Measurements from ENCODE around the gene ARL14EPL. TPM values are rescaled to one million over a fixed set of nuclear protein-coding genes. Genes with fewer than 3 reads are reported as not detected.

The ARL14EPL gene
- total RNA-seq, 4 donors from 2014 or later: not detected

DNA sequence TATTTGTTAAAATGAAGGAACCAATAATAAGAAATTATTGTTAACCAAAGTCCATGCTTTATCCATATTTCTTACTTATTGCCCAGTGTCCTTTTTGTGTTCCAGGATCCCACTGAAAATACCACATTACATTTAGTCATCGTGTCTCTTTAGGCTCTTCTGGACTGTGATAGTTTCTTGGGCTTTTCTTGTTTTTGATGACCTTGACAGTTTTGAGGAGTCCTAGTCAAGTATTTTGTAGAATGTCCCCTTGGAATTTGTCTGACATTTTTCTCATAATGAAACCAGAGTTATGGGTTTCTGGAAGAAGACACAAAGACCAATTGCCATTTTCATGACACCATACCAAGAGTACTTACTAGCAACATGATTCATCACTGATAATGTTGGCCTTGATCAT lies 38.9 kb downstream of the ARL14EPL start:
- WGBS, 2 donors: 86 to 91% methylated on average over 1 of the region's 1 CpG
- DNase-seq (ENCODE audit: low spot score in 2 of 2): no peak
- TF ChIP-seq, protein P1, sequence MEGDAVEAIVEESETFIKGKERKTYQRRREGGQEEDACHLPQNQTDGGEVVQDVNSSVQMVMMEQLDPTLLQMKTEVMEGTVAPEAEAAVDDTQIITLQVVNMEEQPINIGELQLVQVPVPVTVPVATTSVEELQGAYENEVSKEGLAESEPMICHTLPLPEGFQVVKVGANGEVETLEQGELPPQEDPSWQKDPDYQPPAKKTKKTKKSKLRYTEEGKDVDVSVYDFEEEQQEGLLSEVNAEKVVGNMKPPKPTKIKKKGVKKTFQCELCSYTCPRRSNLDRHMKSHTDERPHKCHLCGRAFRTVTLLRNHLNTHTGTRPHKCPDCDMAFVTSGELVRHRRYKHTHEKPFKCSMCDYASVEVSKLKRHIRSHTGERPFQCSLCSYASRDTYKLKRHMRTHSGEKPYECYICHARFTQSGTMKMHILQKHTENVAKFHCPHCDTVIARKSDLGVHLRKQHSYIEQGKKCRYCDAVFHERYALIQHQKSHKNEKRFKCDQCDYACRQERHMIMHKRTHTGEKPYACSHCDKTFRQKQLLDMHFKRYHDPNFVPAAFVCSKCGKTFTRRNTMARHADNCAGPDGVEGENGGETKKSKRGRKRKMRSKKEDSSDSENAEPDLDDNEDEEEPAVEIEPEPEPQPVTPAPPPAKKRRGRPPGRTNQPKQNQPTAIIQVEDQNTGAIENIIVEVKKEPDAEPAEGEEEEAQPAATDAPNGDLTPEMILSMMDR (IDR thresholded peaks at IDR 0.05): no peak
- no peak for TF ChIP-seq POLR2A (IDR thresholded peaks at IDR 0.05)
- intact Hi-C loops (cut with DNase I; ENCODE audit: low total_unique reads): no loop called here
- H3K4me3 ChIP-seq (ENCODE audit: low read depth, poor library complexity, severe bottlenecking): no peak overlapping the region

DNA sequence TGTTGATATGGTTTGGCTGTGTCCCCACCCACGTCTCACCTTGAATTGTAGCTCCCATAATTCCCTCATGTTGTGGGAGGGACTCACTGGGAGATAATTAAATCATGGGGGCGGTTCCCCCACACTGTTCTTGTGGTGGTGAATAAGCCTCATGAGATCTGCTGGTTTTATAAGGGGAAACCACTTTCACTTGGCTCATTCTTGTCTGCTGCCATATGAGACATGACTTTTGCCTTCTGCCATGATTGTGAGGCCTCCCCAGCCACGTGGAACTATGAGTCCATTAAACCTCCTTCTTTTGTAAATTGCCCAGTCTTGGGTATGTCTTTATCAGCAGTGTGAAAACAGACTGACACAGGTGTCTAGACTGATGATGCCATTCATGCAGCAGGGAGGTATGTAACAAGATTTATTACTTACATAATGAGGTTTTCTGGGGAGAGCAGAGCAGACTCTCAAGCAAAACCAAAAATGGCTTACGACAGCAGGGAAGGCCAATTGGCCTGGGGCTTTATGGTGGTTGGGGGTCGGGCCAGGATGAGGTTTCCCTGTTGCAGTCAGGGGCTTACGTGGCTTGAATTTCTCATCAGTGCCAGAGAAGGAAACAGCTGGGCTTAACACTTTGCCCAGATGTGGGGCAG lies 43.0 kb downstream of the ARL14EPL start:
- WGBS, 2 donors: 43 to 46% methylated on average over 6 of the region's 6 CpGs
- TF ChIP-seq, protein P1 (IDR thresholded peaks at IDR 0.05): no peak
- TF ChIP-seq POLR2A (IDR thresholded peaks at IDR 0.05): no peak
- no peak for DNase-seq (ENCODE audit: low spot score in 2 of 2)
- no peak overlapping the region for H3K4me3 ChIP-seq (ENCODE audit: low read depth, poor library complexity, severe bottlenecking)
- intact Hi-C loops (cut with DNase I; ENCODE audit: low total_unique reads): no loop called here

DNA sequence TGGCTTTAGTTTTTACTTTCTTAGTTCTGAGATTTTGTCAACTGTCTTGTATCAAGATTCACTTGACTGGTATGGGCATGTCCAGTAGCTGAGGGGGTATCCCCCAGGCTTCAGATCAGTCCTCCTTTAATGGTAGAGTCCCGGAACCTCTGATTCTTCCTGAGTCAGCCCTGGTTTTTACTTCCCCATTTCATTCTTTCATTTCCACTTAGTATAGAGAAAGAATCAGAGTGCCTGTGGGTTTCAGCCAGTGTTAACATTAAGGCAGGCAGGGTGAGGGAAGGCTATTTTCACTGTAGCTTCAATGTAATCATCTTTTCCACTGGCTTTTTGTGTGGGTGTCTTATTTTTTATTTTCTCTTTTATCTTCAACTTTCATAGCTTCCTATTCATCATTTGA lies 44.2 kb downstream of the ARL14EPL start:
- DNase-seq (ENCODE audit: low spot score in 2 of 2): no peak
- WGBS, 2 donors: 48 to 49% methylated on average over 1 of the region's 1 CpG
- no peak for TF ChIP-seq POLR2A (IDR thresholded peaks at IDR 0.05)
- TF ChIP-seq, protein P1 (IDR thresholded peaks at IDR 0.05): no peak
- H3K4me3 ChIP-seq (ENCODE audit: low read depth, poor library complexity, severe bottlenecking): no peak overlapping the region
- intact Hi-C loops (cut with DNase I; ENCODE audit: low total_unique reads): no loop called here

DNA sequence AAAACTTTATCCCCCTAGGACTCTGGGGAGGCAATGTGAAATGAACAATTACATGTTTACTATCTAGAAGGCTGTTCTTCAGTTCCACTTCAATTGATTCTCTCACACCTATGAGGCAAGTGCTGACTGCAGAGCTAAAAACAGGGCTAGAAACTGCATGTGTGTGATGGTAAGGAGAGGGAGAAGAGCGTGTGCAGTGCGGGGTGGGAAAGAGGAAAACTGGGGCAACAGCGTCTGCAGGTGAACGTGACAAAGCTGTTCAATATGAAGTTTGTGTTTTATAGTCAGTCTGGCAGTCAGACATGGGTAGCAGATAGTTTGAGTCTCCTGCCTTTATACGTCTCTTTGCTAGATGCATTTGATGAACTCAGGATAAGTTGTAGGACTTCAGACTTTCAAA lies 45.9 kb downstream of the ARL14EPL start:
- 82 to 90% methylated on average over 5 of the region's 5 CpGs for WGBS, 2 donors

DNA sequence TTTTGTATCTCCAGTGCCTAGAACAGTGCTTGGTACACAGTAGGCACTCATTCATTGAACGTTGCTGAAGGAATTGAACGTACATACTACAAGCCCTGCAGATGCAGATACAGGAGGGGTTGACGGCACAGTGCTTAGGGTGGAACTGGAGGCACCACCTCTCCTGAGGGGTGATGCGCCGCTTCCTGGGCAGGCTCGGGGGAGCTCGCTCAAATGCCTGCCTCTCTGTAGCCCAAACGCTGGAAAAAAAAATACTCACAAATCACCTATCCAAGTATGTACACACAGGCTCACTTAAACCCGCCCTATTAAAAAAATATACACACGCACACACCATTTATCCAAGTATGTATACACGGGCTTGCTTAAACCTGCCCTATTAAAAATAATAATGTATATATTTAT lies 52.0 kb downstream of the ARL14EPL start:
- H3K4me3 ChIP-seq (ENCODE audit: low read depth, poor library complexity, severe bottlenecking): no peak overlapping the region
- intact Hi-C loops (cut with DNase I; ENCODE audit: low total_unique reads): no loop called here
- TF ChIP-seq POLR2A (IDR thresholded peaks at IDR 0.05): no peak
- TF ChIP-seq, protein P1 (IDR thresholded peaks at IDR 0.05): no peak
- 18 to 21% methylated on average over 11 of the region's 11 CpGs for WGBS, 2 donors
- DNase-seq (ENCODE audit: low spot score in 2 of 2): no peak

More for the DNA sequence above, 45.9 kb downstream of the ARL14EPL start:
- intact Hi-C loops (cut with DNase I; ENCODE audit: low total_unique reads): no loop called here
- H3K4me3 ChIP-seq (ENCODE audit: low read depth, poor library complexity, severe bottlenecking): no peak overlapping the region
- DNase-seq (ENCODE audit: low spot score in 2 of 2): no peak
- TF ChIP-seq POLR2A (IDR thresholded peaks at IDR 0.05): no peak
- TF ChIP-seq, protein P1 (IDR thresholded peaks at IDR 0.05): no peak

All from lower leg skin (tissue), 4 donors.